Measurements from ENCODE around the gene ACTC1.

Gene ACTC1

DNA sequence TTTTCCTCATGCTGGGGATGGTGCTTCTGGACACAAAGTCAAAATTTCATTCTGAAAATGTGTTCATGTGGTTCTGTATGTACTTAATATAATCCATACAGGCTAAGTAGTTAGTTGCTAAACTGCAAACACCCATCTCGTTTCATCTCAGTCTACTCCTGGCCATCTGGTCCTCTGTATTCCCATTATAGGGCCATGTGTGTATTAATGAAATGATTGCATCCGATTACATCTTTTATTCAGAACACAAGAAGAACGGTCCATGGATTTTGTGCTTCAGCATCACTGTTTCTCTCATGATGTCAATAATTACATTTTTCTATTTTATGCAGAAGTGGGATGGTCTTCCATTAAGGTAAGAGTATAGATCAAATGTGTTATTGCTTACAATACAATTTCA lies 34.4 kb downstream of the ACTC1 start:
- TF ChIP-seq, protein P1, sequence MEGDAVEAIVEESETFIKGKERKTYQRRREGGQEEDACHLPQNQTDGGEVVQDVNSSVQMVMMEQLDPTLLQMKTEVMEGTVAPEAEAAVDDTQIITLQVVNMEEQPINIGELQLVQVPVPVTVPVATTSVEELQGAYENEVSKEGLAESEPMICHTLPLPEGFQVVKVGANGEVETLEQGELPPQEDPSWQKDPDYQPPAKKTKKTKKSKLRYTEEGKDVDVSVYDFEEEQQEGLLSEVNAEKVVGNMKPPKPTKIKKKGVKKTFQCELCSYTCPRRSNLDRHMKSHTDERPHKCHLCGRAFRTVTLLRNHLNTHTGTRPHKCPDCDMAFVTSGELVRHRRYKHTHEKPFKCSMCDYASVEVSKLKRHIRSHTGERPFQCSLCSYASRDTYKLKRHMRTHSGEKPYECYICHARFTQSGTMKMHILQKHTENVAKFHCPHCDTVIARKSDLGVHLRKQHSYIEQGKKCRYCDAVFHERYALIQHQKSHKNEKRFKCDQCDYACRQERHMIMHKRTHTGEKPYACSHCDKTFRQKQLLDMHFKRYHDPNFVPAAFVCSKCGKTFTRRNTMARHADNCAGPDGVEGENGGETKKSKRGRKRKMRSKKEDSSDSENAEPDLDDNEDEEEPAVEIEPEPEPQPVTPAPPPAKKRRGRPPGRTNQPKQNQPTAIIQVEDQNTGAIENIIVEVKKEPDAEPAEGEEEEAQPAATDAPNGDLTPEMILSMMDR (IDR thresholded peaks at IDR 0.05; ENCODE audit: borderline replicate concordance, insufficient read depth, low read depth, low read length), result no peak
- H3K4me3 ChIP-seq (ENCODE audit: low read depth, low read length), result no peak overlapping the region

DNA sequence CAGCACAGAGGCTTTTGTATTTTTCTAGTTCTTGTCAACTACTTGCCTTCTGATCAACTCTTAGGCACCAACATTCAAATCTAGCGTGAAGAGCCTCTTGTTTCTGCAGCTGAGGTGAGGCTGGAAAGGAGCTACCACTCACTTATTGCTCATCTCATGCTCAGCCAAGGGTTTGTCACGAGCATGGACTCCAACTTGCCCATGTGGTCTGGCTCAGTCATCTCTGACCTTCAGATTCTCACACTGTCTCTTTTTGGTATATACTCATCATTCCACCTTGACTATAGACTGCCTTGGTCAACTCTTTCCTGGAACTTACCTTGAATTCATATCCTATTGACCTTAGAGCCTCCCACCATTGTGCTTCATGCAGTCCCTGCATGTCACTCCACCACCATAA lies 35.4 kb downstream of the ACTC1 start:
- TF ChIP-seq, protein P1 (IDR thresholded peaks at IDR 0.05; ENCODE audit: borderline replicate concordance, insufficient read depth, low read depth, low read length), result no peak

DNA sequence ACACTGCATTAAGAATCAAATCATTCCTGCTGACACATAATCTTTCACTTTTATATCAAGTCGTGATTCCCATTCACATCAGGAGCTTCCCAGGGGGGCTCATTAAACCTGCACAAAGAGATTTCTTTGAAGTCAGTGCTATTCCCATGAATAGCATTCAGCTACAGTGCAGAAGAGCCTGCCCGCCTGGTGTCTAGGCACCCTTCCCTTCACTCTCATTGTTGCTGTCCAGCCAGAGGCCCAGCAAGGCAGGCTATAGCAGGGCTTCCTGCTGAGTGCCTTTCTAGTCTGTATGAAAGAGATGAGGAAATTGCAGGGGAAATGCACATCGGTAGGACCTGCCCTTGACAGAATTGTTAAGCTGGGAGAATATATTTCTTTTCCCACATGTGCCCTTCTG lies 36.0 kb downstream of the ACTC1 start:
- H3K4me3 ChIP-seq (ENCODE audit: low read depth, low read length), result no peak overlapping the region
- TF ChIP-seq, protein P1 (IDR thresholded peaks at IDR 0.05; ENCODE audit: borderline replicate concordance, insufficient read depth, low read depth, low read length), result no peak

More for the DNA sequence above, 35.4 kb downstream of the ACTC1 start:
- H3K4me3 ChIP-seq (ENCODE audit: low read depth, low read length), result no peak overlapping the region

DNA sequence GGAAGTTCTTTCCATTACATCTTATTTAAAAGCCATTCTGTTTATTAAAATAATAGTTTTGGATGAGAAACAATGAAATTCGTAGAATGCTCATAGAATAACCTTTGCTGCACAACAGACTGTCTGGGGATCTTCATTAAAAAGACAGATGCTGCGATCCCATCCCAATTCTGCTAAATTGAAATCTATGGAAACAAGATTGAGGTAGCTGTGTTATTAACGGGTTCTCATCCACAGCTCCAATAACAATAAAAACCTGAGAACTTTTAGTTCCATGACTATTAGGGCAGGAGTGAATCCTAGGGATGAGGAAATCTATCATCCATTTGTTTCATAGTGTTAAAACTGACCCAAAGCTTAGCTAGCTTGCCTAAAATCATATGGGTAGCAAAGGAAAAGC lies 38.1 kb downstream of the ACTC1 start:
- H3K4me3 ChIP-seq (ENCODE audit: low read depth, low read length), result no peak overlapping the region
- TF ChIP-seq, protein P1 (IDR thresholded peaks at IDR 0.05; ENCODE audit: borderline replicate concordance, insufficient read depth, low read depth, low read length), result no peak

DNA sequence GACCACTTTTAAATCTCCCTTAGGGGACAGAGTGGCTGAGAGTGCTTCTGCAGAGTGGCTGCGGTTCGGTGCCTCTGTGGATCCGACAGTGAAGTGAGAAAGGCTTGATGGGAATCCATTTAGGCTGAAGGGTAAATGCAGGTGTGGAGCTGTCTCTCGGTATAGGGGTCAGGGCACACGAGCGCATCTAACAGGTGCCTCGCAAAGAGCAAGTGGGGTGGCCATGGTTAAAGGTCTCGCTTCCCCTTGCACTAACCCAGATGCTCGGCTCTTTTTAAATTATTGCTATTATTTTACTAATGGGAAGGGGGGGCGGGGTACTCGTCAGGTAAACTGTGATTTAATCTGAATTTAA lies 40.0 kb downstream of the ACTC1 start:
- H3K4me3 ChIP-seq (ENCODE audit: low read depth, low read length), result no peak overlapping the region
- TF ChIP-seq, protein P1 (IDR thresholded peaks at IDR 0.05; ENCODE audit: borderline replicate concordance, insufficient read depth, low read depth, low read length), result no peak

DNA sequence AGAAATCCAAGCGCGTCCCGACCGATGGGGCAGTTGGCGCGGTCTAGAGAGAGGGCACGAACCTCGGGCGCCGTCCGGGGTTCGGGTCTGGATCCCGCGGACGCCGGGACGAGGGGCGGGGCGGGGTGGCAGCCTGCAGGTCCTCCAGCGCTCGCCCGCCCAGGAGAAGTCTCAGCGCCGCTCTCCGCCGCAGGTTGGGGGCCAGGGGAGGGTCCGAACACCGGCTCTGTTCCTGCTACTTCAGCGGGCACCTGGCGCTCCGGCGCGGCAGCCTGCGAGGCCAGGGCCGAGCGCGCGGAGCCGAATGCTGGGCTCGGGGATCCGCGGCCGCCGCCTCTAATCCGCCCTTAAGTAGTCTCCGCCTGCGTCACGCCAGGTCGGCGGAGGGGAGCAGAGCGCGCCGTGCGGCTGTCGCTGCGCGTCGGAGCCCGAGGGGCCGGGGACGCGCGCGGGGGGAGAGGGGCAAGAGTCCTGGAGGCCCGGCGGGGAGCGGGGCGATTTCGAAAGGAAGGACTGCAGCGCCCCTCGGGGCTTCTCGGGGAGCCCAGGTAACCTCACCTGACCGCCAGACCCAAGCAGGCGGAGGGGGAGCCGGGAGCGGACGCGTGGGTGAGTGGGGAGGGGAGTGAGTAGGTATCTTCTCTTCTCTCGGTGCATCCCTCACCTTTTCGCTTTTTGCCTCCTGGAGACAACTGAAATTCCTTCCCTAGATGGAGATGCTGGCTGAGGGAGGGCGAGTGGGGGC lies 40.5 kb downstream of the ACTC1 start, which contains the start of gene GJD2:
Gene GJD2, minus strand, starts transcription at position 325 of the 745 bp plus-strand sequence. CDS start 510 bp downstream, outside the sequence.
- H3K4me3 ChIP-seq (ENCODE audit: low read depth, low read length), result no peak within 1 kb of the TSS
- TF ChIP-seq, protein P1 (IDR thresholded peaks at IDR 0.05; ENCODE audit: borderline replicate concordance, insufficient read depth, low read depth, low read length), result no peak

DNA sequence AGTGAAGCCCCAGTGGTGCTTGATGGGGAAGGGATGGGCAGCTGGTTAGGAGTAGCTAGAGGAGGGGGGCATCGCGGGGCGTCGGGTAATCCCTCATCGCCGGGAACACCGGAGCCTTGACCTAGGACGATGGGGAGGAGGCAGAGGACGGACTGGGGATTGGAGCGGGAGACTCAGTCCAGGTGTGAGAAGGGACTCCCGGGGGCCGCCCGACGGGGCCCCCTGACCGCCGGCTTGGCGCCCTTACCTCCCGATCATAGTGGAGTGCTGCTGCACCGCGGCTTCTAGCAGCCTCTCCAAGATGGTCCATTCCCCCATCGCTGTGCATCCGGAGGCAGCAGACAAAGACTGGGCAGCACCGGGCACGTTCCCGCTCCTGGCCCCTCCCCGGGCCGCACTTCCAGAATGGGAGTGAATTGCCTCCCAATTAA lies 41.2 kb downstream of the ACTC1 start:
- TF ChIP-seq, protein P1 (IDR thresholded peaks at IDR 0.05; ENCODE audit: borderline replicate concordance, insufficient read depth, low read depth, low read length), result no peak
- no peak overlapping the region for H3K4me3 ChIP-seq (ENCODE audit: low read depth, low read length)
